Fibroblast of skin of right quadriceps (primary cell): Measurements from ENCODE around the gene ERC2.

Experiments
- DNase-seq: peaks from one replicate; pipeline ENCODE4 v3.0.0-alpha.2; 2013

The ERC2 gene

GRCh38 chr3:55480911-55481743 lies 987.1 kb downstream of the ERC2 start:
- peak; percentile 81 for DNase-seq

- DNase-seq: no peak
Measured at GRCh38 chr3:55477306-55478303, 990.7 kb downstream of the ERC2 start.

DNA sequence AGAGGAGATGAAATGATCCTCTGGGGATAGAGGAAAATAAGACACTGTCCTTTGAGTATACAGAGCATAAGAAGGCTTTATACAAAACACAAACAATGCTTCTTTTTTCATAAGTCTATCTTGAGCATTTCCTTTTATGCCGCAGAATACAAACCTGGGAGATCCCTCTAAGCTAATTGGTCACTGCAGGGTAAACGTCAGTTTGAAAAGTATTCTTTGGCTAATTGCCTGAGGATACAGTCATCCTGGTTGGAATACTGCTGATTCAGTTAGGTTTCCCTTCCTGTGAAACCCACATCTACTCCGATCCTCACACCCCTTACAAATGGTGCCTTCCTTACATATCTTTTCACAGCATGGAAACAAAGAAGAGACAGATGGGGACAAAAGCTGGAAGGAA lies 991.8 kb downstream of the ERC2 start:
- DNase-seq: peak; percentile 93

DNA sequence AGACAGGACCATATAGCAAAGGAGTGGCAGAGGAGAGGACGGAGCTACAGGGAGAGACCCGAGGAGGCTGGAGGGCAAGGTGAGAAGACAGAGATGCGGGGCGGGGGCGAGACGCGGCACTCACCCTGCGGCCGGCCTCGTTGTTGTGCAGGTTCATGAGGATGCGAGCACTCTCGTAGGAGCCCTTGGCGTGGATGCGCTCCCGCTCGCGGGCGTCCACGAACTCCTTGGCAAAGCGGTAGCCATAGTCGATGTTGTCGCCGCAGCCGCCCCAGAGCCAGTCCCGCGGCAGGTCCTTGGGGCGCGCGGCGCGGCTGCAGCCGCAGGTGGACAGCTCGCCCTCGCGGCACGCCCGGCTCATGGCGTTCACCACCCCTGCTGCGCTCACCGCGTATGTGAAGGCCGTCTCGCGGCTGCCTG lies 994.0 kb downstream of the ERC2 start:
- no peak for DNase-seq

DNA sequence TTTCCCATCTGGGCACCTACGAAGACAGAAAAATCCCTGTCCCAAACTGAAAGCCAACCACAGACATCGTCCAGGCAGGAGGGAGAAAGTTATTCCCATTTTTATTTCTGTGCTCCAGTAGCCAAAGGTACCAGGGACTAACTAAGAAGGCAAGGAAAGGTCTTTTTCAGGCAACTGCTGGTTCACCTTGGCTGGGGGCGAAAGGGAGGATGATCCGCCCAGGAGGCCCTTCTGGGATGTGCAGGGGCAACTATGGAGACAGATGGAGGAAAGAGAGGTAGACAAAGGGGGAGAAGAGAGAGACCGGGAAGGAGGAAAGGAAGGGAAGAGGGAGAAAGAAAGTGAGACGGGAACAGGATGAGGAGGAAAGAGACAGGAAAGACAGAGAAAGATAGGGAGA lies 994.5 kb downstream of the ERC2 start:
- DNase-seq: no peak

DNA sequence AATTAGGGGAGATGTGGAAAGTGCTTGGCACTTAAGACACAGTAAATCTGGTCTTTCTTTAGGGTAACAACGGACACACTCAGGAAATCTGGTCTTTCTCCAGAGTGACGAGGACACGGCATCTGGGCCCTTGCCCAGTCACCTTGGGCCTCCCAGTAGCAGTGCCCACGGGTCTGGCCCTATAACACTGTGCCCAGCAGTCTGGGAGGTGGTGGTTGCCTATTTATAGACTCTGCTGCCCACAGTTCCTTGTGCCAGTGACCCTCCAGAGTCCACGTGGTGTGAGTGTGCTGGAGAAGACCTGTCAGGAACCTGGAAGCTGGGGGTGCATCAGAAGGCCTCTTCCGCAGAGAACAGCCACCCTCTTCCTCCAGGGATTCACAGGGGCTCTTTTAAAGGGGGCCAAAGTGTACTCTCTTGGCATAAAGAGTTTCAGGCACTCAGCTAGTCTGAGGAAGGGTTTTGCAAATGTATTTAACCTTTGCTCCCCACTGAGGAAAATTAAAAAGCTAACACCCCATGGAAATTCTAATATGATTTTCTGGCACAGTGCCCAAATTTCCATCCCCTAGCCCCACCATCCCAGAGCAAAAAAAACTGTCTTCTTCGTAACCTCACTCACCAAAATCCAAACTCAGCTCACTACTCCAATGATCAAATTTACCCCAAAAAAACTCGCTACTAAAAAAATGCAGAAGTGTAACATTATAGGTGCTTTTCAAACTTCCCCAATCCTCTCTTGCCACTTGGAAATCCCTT lies 996.6 kb downstream of the ERC2 start:
- no peak for DNase-seq

- DNase-seq: no peak
Measured at GRCh38 chr3:55471084-55471483, 997.2 kb downstream of the ERC2 start.

- no peak for DNase-seq
Measured at GRCh38 chr3:55469957-55470526, 998.2 kb downstream of the ERC2 start.

DNA sequence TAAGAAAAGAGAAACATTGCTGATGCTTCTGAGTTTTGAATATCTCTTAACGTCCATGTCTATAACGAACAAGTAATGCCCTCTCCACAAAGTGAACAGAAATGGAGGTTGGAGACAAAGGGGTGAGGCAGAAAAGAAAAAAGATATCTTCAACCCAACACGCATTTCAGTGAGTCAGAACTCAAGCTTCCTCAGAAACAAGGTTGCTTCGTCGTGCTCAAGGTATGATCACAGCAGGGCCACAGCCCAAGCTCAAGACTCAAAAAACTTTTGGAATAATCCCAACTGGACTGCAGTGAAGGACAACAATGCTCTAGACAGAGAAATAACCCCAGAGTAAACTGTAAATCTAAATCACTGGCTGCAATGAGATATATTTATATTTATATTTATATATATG lies 1000.0 kb downstream of the ERC2 start:
- peak; percentile 81 for DNase-seq

DNA sequence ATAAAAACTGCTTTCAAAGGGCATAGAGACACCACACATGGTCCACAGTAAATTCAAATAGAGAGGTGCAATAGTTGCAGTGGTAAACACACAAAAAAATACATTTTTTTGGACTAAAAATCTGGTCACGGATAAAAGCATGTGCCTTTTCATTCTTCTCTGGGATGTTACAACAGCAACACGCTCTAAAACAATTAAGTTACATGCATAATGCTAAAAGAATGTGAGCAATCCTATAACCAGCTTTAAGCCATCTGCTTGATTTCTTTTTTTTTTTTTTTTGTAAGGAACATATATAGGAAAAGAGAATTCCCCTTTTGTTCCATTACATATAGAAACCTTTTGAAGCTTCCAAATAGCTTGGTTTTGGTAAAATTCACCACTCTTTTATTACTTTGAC lies 1001.2 kb downstream of the ERC2 start:
- peak; percentile 86 for DNase-seq

- no peak for DNase-seq
Measured at GRCh38 chr3:55466526-55466925, 1001.7 kb downstream of the ERC2 start.

DNA sequence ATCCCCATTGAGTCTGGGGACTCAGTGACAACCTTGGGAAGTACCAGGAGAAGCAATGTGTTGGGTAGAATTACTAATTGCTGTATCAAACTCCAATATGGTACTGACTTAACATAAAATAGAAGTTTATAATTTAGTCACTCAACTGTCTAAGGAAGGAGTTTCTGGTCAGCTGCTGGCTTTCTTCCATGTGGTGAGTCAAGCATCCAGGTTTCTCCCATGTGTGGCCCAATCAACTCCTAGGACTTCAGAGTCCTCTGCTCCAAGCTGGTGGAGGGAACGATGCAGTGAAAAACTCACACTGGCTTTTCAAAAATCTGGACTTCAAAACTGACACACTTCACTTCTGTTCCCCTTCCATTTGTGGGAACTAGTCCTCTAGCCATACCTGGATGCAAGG lies 1006.4 kb downstream of the ERC2 start:
- peak; percentile 76 for DNase-seq

- no peak for DNase-seq
Measured at GRCh38 chr3:55459838-55460237, 1008.4 kb downstream of the ERC2 start.
